GM21526 (cell line): Measurements from ENCODE around the gene CHRM4.
"Not testable (repeated sequence)": the region's sequence is repeated elsewhere in the genome, so short reads cannot be mapped to it uniquely, and the experiment has no call there.

Source experiments
- ATAC-seq: cut with Tn5 transposase; IDR thresholded peaks from one replicate; pipeline ENCODE4 v1.9.1; 2021; ENCODE audit warnings: moderate library complexity; ENCODE audit not compliant: unreplicated experiment, low FRiP score

CHRM4 gene

GRCh38 chr11:46383404-46383758 lies 8.2 kb downstream of the CHRM4 start:
- ATAC-seq = no peak

GRCh38 chr11:46382646-46383403 lies 8.8 kb downstream of the CHRM4 start:
- ATAC-seq = no peak

DNA sequence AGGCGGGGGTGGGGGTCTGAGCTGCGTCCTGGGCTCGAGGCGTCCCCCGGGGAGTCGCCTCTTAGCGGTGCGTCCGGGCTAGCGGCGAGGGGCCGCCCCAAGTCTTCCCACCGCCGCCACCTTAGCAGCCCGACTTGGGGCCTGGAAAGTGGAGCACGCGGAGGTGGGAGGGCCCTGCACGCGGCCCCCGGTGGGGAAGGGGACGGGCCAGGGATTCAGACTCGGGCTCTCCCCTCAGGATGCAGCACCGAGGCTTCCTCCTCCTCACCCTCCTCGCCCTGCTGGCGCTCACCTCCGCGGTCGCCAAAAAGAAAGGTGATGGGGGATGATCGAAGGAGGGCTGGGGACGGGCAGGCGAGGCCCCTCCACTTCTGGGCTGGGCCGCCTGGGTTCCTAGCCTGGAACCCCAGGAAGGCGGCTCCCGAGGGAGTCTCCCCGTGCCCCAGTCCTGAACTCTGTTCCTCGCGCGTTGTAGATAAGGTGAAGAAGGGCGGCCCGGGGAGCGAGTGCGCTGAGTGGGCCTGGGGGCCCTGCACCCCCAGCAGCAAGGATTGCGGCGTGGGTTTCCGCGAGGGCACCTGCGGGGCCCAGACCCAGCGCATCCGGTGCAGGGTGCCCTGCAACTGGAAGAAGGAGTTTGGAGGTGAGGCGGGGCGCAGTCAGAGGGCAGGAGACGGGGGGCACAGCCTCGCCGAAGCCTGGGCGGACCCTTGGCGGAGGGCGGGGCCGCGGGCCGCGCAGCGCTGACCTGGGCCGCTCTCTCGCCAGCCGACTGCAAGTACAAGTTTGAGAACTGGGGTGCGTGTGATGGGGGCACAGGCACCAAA lies 9.5 kb downstream of the CHRM4 start:
- no peak for ATAC-seq

DNA sequence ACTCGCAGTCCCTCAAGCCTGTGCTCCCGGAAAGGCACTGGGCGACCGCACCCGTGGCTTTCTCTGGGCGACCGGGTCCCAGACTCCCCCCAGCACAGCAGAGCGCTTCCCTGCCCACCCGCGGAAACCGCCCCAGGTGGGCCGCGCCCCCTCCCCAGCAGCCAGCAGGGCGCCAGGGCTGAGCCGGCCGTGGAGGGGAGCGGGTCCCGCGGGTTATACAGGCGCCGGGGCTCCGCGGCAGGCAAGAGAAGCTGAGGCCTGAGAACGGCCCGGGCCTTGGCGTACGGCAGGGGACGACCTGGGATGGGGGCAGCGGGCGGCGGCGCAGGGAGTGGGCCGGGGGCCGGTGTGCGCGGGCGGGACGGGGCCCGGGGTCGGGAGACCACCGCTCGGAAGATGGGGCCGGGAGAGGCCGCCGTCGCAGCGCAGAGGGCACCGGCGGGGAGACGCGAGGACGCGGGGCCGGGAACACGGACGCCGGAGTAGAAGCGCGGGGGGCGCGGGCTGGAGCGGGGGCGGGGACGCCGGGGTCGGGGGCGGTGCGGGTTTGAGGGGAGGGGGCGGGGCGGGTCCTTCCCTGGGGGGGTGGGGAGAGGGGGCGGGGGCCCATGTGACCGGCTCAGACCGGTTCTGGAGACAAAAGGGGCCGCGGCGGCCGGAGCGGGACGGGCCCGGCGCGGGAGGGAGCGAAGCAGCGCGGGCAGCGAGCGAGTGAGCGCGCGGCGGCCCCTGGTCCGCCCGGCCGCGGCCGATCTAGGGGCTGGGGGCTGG lies 10.3 kb downstream of the CHRM4 start, which contains the start of gene MDK:
Gene MDK, plus strand, starts transcription at position 622 of the 771 bp plus-strand sequence. CDS start 389 bp downstream, outside the sequence.
- no peak for ATAC-seq

DNA sequence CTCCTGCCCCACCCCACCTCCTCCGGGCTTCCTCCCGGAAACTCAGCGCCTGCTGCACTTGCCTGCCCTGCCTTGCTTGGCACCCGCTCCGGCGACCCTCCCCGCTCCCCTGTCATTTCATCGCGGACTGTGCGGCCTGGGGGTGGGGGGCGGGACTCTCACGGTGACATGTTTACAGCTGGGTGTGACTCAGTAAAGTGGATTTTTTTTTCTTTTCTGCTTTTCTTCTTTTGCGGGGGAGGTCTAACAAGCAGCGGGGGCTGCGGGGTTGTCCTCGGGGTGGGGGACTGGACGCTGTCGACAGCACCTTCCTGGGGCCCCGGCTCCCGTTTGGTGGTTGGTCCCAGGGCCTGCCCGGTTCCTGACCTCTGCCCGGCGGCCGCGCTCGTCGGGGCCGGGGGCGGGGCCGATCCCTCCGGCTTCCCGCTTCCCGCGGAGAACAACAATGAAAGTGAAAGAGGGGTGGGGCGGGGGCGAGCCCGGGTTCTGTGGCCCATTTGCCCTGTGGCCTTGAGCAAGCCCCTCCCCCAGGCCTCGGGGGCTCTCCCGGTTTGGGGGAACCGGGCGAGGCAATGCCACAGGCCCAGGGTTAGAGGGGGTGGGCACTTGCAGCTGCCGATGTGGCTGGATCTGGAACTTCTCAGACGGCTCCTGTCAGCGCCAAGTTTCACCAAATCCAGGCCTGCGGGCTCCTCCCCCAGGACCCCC lies 11.1 kb downstream of the CHRM4 start:
- ATAC-seq = no peak

DNA sequence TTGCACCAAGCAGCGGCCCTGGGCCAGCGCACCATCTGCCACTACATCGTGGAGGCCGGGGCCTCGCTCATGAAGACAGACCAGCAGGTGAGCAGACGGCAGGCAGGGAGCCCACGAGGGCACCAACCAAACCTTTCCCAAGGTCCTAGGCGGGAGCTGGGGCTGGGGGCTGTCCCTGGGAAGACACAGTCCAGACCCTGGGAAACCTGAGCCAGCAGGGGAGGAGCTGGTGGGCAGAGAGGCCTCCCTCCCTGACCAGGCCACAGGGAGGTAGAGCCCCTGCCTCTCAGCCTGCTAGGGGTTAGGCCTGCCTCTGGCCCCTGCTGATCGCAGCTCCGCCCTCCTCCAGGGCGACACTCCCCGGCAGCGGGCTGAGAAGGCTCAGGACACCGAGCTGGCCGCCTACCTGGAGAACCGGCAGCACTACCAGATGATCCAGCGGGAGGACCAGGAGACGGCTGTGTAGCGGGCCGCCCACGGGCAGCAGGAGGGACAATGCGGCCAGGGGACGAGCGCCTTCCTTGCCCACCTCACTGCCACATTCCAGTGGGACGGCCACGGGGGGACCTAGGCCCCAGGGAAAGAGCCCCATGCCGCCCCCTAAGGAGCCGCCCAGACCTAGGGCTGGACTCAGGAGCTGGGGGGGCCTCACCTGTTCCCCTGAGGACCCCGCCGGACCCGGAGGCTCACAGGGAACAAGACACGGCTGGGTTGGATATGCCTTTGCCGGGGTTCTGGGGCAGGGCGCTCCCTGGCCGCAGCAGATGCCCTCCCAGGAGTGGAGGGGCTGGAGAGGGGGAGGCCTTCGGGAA lies 11.9 kb downstream of the CHRM4 start:
- not testable (repeated sequence) for ATAC-seq

GRCh38 chr11:46378811-46379481 lies 12.6 kb downstream of the CHRM4 start:
- ATAC-seq = no peak

DNA sequence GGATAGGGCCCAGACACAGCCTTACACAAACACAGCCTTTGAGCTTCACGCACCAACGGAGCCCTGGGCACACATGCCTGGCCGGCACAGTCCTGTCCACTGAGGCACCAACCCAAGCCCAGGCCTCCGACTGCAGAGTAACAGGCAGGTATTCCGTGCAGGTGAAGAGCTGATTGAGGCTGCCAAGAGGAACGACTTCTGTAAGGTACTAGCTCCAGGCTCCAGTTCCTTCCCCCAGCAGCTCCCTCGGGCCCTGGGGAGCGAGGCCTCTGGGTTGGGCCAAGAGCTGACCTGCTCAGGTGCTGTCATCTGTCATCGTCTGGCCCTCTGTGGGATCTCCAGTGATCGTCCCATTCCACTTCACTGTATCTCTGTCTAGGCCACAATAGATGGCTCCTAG lies 13.3 kb downstream of the CHRM4 start:
- ATAC-seq = no peak

DNA sequence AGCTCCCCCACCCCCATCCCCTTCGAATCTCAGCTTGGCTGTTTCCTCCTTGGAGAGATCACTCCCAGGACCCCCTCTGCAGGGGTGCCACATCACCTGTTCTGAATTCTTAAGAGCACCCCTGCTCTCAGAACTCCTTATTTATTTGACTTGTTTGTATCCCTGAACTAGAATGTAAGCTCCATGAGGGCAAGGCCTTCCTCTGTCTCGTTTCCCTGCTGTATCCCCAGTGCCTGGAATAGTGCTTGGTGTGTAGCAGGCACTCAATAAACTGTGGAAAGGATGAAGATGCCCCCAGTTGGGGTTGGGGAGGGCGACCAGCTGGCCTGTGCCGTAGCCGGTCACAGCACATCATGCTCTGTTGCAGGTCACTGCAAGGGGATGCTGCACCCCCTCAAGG lies 13.7 kb downstream of the CHRM4 start:
- no peak for ATAC-seq

DNA sequence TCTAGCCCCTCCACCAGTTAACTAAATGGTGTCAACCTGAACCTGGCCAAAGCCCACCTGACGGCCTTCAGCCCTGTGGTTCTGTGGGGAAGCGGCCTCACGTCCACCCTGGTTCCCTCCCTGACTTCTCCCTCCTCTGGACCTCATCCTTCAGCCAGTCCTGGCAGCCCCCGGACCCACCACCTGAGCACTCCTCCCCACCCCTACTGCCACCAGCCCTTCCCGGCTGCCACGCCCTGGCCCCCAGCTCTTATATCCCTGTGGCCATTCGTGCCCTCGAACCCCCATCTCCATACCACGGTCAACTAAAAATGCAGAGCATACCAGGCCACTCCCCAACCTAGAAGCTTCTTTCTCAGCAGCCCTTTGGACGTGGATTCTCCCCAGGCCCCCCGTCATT lies 14.3 kb downstream of the CHRM4 start:
- no peak for ATAC-seq

GRCh38 chr11:46376258-46377050 lies 15.1 kb downstream of the CHRM4 start:
- ATAC-seq = no peak

GRCh38 chr11:46375392-46376101 lies 16.0 kb downstream of the CHRM4 start:
- ATAC-seq = no peak

DNA sequence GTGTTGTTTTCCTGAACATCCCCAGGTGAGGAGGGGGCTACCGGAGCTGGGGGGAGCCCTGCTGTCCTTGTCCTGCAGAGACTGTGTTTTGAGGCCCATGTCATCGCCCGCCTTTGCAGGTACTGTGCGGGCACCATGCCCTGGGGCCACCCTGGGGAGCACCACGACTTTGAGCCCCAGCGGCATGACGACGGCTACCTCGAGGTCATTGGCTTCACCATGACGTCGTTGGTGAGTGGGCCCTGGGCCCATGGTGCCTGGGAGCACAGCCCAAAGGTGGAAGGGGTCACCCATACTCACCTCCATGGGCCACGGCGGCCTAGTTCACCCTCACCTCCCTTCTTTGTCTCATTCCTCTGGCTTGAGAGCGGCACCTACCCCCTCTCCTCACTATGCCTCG lies 16.8 kb downstream of the CHRM4 start:
- no peak for ATAC-seq

- ATAC-seq = no peak
Measured at GRCh38 chr11:46373787-46374740, 17.5 kb downstream of the CHRM4 start.

DNA sequence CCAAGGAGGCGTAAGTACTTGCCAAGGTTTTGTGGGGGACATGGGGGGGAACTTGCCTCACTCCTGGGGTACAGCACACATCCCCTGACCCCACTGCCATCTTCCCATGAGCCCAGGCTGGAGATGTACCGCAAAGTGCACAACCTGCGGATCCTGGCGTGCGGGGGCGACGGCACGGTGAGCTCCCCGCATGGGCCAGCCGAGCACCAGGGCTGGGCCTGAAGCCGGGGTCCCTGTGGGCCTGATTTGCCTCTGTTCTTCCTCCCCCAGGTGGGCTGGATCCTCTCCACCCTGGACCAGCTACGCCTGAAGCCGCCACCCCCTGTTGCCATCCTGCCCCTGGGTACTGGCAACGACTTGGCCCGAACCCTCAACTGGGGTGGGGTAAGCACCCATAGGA lies 19.1 kb downstream of the CHRM4 start:
- ATAC-seq = not testable (repeated sequence)

- no peak for ATAC-seq
Measured at GRCh38 chr11:46372086-46372485, 19.5 kb downstream of the CHRM4 start.

DNA sequence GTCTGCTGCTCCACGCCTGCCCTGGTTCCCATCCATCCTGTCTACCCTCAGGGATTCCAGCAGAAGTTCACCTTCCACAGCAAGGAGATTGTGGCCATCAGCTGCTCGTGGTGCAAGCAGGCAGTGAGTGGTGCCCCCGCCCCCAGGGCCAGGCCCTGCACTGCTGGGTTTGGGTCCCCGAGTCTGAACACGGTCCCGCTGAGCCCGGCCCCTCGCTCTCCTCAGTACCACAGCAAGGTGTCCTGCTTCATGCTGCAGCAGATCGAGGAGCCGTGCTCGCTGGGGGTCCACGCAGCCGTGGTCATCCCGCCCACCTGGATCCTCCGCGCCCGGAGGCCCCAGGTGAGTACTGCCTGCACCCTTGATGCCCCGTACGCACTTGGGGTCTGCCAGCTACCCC lies 20.3 kb downstream of the CHRM4 start:
- not testable (repeated sequence) for ATAC-seq
